H9 (cell line): Measurements from ENCODE around the gene ZCCHC8. TPM values are rescaled to one million over a fixed set of nuclear protein-coding genes. Genes with fewer than 3 reads are reported as not detected.

Experiments
- DNase-seq: peaks from one replicate; pipeline ENCODE4 v3.0.0-alpha.2; 2017
- H2AFZ ChIP-seq: one replicate; pipeline ENCODE4 v1.6.1; 2013; ENCODE audit warnings: mild to moderate bottlenecking, low read length, control low read depth, moderate library complexity
- H2AK5ac ChIP-seq: 2 replicates; pipeline ENCODE4 v1.6.1; 2013; ENCODE audit warnings: low read length, control low read depth, mixed read lengths; ENCODE audit not compliant: insufficient read length
- H2BK120ac ChIP-seq: one replicate; pipeline ENCODE4 v1.6.1; 2013; ENCODE audit warnings: low read depth, mild to moderate bottlenecking, low read length, control low read depth, inconsistent platforms; ENCODE audit not compliant: poor library complexity, severe bottlenecking
- H2BK12ac ChIP-seq: 2 replicates; pipeline ENCODE4 v1.6.1; 2013; ENCODE audit warnings: low read length, control low read depth, mixed read lengths, low read depth; ENCODE audit not compliant: insufficient read length
- H2BK15ac ChIP-seq: 2 replicates; pipeline ENCODE4 v1.6.1; 2013; ENCODE audit warnings: low read depth, low read length, control low read depth
- H2BK20ac ChIP-seq: one replicate; pipeline ENCODE4 v1.6.1; 2013; ENCODE audit warnings: low read depth, mild to moderate bottlenecking, low read length, control low read depth, inconsistent platforms; ENCODE audit not compliant: poor library complexity, severe bottlenecking
- H2BK5ac ChIP-seq: 2 replicates; pipeline ENCODE4 v1.6.1; 2013; ENCODE audit warnings: low read length, control low read depth, mixed read lengths; ENCODE audit not compliant: insufficient read length
- H3K14ac ChIP-seq: 2 replicates; pipeline ENCODE4 v1.6.1; 2013; ENCODE audit warnings: low read length, control low read depth; ENCODE audit not compliant: insufficient read depth
- H3K18ac ChIP-seq: 2 replicates; pipeline ENCODE4 v1.6.1; 2013; ENCODE audit warnings: low read depth, mild to moderate bottlenecking, mixed read lengths, low read length, control low read depth; ENCODE audit not compliant: insufficient read length
- H3K23ac ChIP-seq: 2 replicates; pipeline ENCODE4 v1.6.1; 2013; ENCODE audit warnings: low read length, control low read depth, mixed read lengths, low read depth; ENCODE audit not compliant: insufficient read length
- H3K23me2 ChIP-seq: 2 replicates; pipeline ENCODE4 v1.6.1; 2013; ENCODE audit warnings: low read depth, mild to moderate bottlenecking, mixed read lengths, low read length, control low read depth; ENCODE audit not compliant: insufficient read length, poor library complexity, severe bottlenecking
- H3K27ac ChIP-seq: 2 replicates; pipeline ENCODE4 v1.5.1; 2013; ENCODE audit warnings: low read length, control low read depth, mixed read lengths, low read depth; ENCODE audit not compliant: insufficient read length
- H3K27me3 ChIP-seq: 2 replicates; pipeline ENCODE4 v1.6.1; 2013; ENCODE audit warnings: low read length, control low read depth, inconsistent platforms; ENCODE audit not compliant: insufficient read depth
- H3K4ac ChIP-seq: 2 replicates; pipeline ENCODE4 v1.6.1; 2013; ENCODE audit warnings: low read depth, mild to moderate bottlenecking, control low read depth, inconsistent platforms, low read length, moderate library complexity
- H3K4me1 ChIP-seq: 2 replicates; pipeline ENCODE4 v1.6.1; 2013; ENCODE audit warnings: low read length, control low read depth, inconsistent platforms; ENCODE audit not compliant: insufficient read depth
- H3K4me2 ChIP-seq: 2 replicates; pipeline ENCODE4 v1.6.1; 2013; ENCODE audit warnings: low read length, control low read depth, mixed read lengths; ENCODE audit not compliant: insufficient read length, insufficient read depth
- H3K56ac ChIP-seq: 2 replicates; pipeline ENCODE4 v1.6.1; 2013; ENCODE audit warnings: low read depth, mild to moderate bottlenecking, mixed read lengths, low read length, control low read depth; ENCODE audit not compliant: insufficient read length
- H3K79me1 ChIP-seq: 2 replicates; pipeline ENCODE4 v1.6.1; 2013; ENCODE audit warnings: low read depth, mild to moderate bottlenecking, moderate library complexity, low read length, control low read depth, inconsistent platforms; ENCODE audit not compliant: insufficient read depth, poor library complexity, severe bottlenecking
- H3K79me2 ChIP-seq: 2 replicates; pipeline ENCODE4 v1.6.1; 2013; ENCODE audit warnings: low read length, control low read depth, inconsistent platforms; ENCODE audit not compliant: insufficient read depth
- H3K9ac ChIP-seq: 2 replicates; pipeline ENCODE4 v1.6.1; 2013; ENCODE audit warnings: low read length, control low read depth, mixed read lengths; ENCODE audit not compliant: insufficient read length; ENCODE audit errors: extremely low read depth
- H3K9me3 ChIP-seq: one replicate; pipeline ENCODE4 v1.6.1; 2013; ENCODE audit warnings: low read depth, low read length, inconsistent platforms; ENCODE audit not compliant: control insufficient read depth
- H3T11ph ChIP-seq: one replicate; pipeline ENCODE4 v1.6.1; 2013; ENCODE audit warnings: mild to moderate bottlenecking, low read length, control low read depth, inconsistent platforms
- H4K20me1 ChIP-seq: one replicate; pipeline ENCODE4 v1.6.1; 2013; ENCODE audit not compliant: control insufficient read depth, insufficient read length, insufficient read depth
- H4K5ac ChIP-seq: 2 replicates; pipeline ENCODE4 v1.6.1; 2013; ENCODE audit warnings: low read depth, mild to moderate bottlenecking, mixed read lengths, low read length, control low read depth; ENCODE audit not compliant: insufficient read length
- H4K8ac ChIP-seq: replicated peaks from 2 replicates; pipeline ENCODE4 v1.6.1; 2013; ENCODE audit warnings: low read length, control low read depth, mixed read lengths, low read depth; ENCODE audit not compliant: insufficient read length
- H4K91ac ChIP-seq: 2 replicates; pipeline ENCODE4 v1.6.1; 2013; ENCODE audit warnings: low read depth, mild to moderate bottlenecking, moderate library complexity, mixed read lengths, low read length, control low read depth; ENCODE audit not compliant: insufficient read length
- H3K27ac Mint-ChIP-seq, 3 experiments: 2 replicates in 2 of 3; 3 replicates in 1 of 3; pipeline ENCODE4 v1.8.0; 2020 to 2021; ENCODE audit warnings: mixed read lengths in 3 of 3, mild to moderate bottlenecking in 1 of 3, moderate library complexity in 1 of 3
- H3K27me3 Mint-ChIP-seq: 2 replicates; pipeline ENCODE4 v1.8.0; 2021; ENCODE audit warnings: low read depth, mild to moderate bottlenecking, moderate library complexity, mixed read lengths
- H3K36me3 Mint-ChIP-seq, 3 experiments: 2 replicates in 2 of 3; 3 replicates in 1 of 3; pipeline ENCODE4 v1.8.0; 2020 to 2021; ENCODE audit warnings: low read depth in 3 of 3, mixed read lengths in 3 of 3; ENCODE audit not compliant: insufficient read depth in 1 of 3
- H3K4me1 Mint-ChIP-seq, 2 experiments: 2 replicates each; pipeline ENCODE4 v1.8.0; 2020; ENCODE audit warnings: mixed read lengths in 2 of 2
- H3K4me3 Mint-ChIP-seq, 2 experiments: 2 replicates in 1 of 2; 3 replicates in 1 of 2; pipeline ENCODE4 v1.8.0; 2020 to 2021; ENCODE audit warnings: mild to moderate bottlenecking in 2 of 2, mixed read lengths in 2 of 2, moderate library complexity in 1 of 2
- H3K9me3 Mint-ChIP-seq, 2 experiments: 2 replicates in 1 of 2; 3 replicates in 1 of 2; pipeline ENCODE4 v1.8.0; 2020; ENCODE audit warnings: mild to moderate bottlenecking in 2 of 2, mixed read lengths in 2 of 2, moderate library complexity in 1 of 2
- CTCF ChIP-seq: fragments of 200-600 bp; sonication (generic); conservative IDR thresholded peaks from 3 replicates; pipeline ENCODE4 v1.8.0; 2021; ENCODE audit warnings: antibody characterized with exemption, mild to moderate bottlenecking
- WGBS: extraction: QIAGEN DNeasy Blood & Tissue Kit; methylation state at CpG from one replicate; pipeline ENCODE4 v1.1.7; 2013; ENCODE audit warnings: missing lambda C conversion rate, low lambda C conversion rate, mixed read lengths; ENCODE audit not compliant: insufficient read length; ENCODE audit errors: extremely low coverage; 5-methylcytosine and 5-hydroxymethylcytosine counted together
- total RNA-seq: library from RNA; stranded (reverse); gene quantifications from 2 replicates; pipeline ENCODE4 v1.2.1, GENCODE V29; 2021

Gene ZCCHC8
- total RNA-seq, 1 experiment from 2014 or later, result 37.3 TPM

DNA sequence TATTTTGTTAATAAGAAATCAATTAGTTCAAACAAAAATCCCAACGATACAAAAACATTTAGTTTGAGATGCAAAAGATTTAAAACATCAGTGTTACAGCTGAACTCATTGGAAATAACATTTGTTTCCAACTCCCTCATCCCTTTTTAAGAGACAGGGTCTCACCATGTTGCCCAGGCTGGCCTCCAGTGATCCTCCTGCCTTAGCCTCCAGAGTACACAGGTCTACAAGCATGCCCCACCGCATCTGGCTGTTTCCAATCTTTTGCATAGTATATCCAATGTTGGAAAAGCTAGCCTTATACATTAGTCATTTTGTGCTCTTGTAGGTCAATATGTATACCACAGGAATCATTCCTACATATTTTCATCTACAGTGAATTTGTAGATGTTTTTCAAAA is 14.5 kb upstream of the ZCCHC8 start:
- H3K4me1 ChIP-seq, result no peaks in the 10 kb centered on the region
- no peaks in the 10 kb centered on the region for H3K9me3 ChIP-seq
- H2BK5ac ChIP-seq, result no peak overlapping the region
- peaks cover 75 to 96% (median 92%) of the 10 kb centered on the region in 3 experiments for H3K36me3 Mint-ChIP-seq
- H3K27me3 Mint-ChIP-seq, result no peaks in the 10 kb centered on the region; the same call in 1 of the 2 replicates
- H3K23ac ChIP-seq, result no peak overlapping the region
- no peak overlapping the region for H2BK12ac ChIP-seq
- no peak overlapping the region for H3K9ac ChIP-seq
- no peaks in the 10 kb centered on the region for H3K79me2 ChIP-seq
- H3K14ac ChIP-seq, result no peak overlapping the region
- no peak overlapping the region for H3K56ac ChIP-seq
- no peak overlapping the region for H2BK20ac ChIP-seq
- no peak for TF ChIP-seq CTCF
- no peak overlapping the region for H2AK5ac ChIP-seq
- no peak overlapping the region for H2AFZ ChIP-seq
- no peak overlapping the region for H4K5ac ChIP-seq
- no peak overlapping the region for H4K91ac ChIP-seq
- H3K4me2 ChIP-seq, result no peak overlapping the region
- no peaks in the 10 kb centered on the region for H3K23me2 ChIP-seq
- no peak overlapping the region for H3K18ac ChIP-seq
- no peaks in the 10 kb centered on the region for H3K79me1 ChIP-seq
- DNase-seq, result no peak
- H3K27ac Mint-ChIP-seq, result peak overlapping the region in 1 of 3 experiments; percentile 2; a peak in 1 of 7 replicates
- H2BK120ac ChIP-seq, result no peak overlapping the region
- H2BK15ac ChIP-seq, result no peak overlapping the region
- no peak overlapping the region for H3K27ac ChIP-seq
- H4K20me1 ChIP-seq, result no peaks in the 10 kb centered on the region
- H3K27me3 ChIP-seq, result no peaks in the 10 kb centered on the region
- no peaks in the 10 kb centered on the region for H3K4me1 Mint-ChIP-seq
- no peak overlapping the region for H3K4me3 Mint-ChIP-seq
- no peak overlapping the region for H4K8ac ChIP-seq
- no peak overlapping the region for H3K4ac ChIP-seq
- H3T11ph ChIP-seq, result no peak overlapping the region
- no peaks in the 10 kb centered on the region for H3K9me3 Mint-ChIP-seq
- no CpG with 5 or more reads among the region's 2 CpGs for WGBS
